K562 (cell line): ENCODE measurements around the gene MYH15. TPM values are rescaled to one million over a fixed set of nuclear protein-coding genes. Genes with fewer than 3 reads are reported as not detected.

Experiments
- ATAC-seq: fragments of 200-7000 bp; cut with Tn5 transposase; 3 replicates; pipeline ENCODE4 v1.9.1; 2020; ENCODE audit warnings: moderate library complexity
- BruUV-seq: library from RNA; stranded (reverse); fragments of 400-500 nt; replicated peaks from 2 replicates; lab custom pipeline; 2021; lab: Mats Ljungman, UMichigan
- CTCF ChIA-PET: fragments of 300-600 bp; formaldehyde crosslinking; extraction: SDS; loops from one replicate; lab custom pipeline; 2021; ENCODE audit warnings: low intra/inter-chr PET ratio; lab: Yijun Ruan, JAX
- POLR2A ChIA-PET: fragments of 300-600, 350-650 bp; sonication (Branson Sonifier 250); formaldehyde crosslinking; extraction: SDS; loops from one replicate; lab custom pipeline; 2021; ENCODE audit warnings: antibody characterized with exemption, inconsistent platforms; lab: Yijun Ruan, JAX
- DNase-seq, 4 experiments: peaks; one replicate each; pipeline versions ENCODE4 v3.0.0 to v3.0.0-alpha.2; 2011 to 2018; ENCODE audit warnings: low spot score in 3 of 4, mixed read lengths in 3 of 4; ENCODE audit errors: extremely low read depth in 1 of 4
- FAIRE-seq: peaks from 2 replicates; lab custom pipeline; 2011; peaks lifted over from hg19 to GRCh38; lab: Jason Lieb, UNC
- H2AFZ ChIP-seq: 2 replicates; pipeline ENCODE4 v1.6.0; 2011; ENCODE audit warnings: low read depth, low read length, control low read depth, inconsistent platforms
- H3K27ac ChIP-seq: fragments of 200-600 bp; 3 replicates; pipeline ENCODE4 v1.8.0; 2011; ENCODE audit warnings: low read depth, mild to moderate bottlenecking, control low read depth, inconsistent platforms, low read length, moderate library complexity, mixed read lengths; ENCODE audit errors: extremely low read depth
- H3K27me3 ChIP-seq, 2 experiments: fragments of 300-600 bp in 1 of 2; 2 replicates in 1 of 2; 3 replicates in 1 of 2; pipeline versions ENCODE4 v1.6.0 to v1.8.0; 2011; ENCODE audit warnings: inconsistent platforms in 2 of 2, low read length in 2 of 2, mild to moderate bottlenecking in 1 of 2, mixed read lengths in 1 of 2, moderate library complexity in 1 of 2; ENCODE audit not compliant: control insufficient read depth in 2 of 2, insufficient read depth in 2 of 2
- H3K36me3 ChIP-seq: fragments of 300-600 bp; 3 replicates; pipeline ENCODE4 v1.8.0; 2011; ENCODE audit warnings: mild to moderate bottlenecking, low read length, inconsistent platforms; ENCODE audit not compliant: control insufficient read depth, insufficient read depth
- H3K4me1 ChIP-seq, 2 experiments: fragments of 200-600 bp in 1 of 2; replicated peaks in 1 of 2; 2 replicates in 1 of 2; 3 replicates in 1 of 2; pipeline versions ENCODE4 v1.5.1 to v1.8.0; 2011; ENCODE audit warnings: inconsistent platforms in 2 of 2, low read length in 2 of 2, mild to moderate bottlenecking in 1 of 2, mixed read lengths in 1 of 2, moderate library complexity in 1 of 2; ENCODE audit not compliant: control insufficient read depth in 2 of 2, insufficient read depth in 2 of 2
- H3K4me2 ChIP-seq: 2 replicates; pipeline ENCODE4 v1.6.1; 2011; ENCODE audit warnings: low read length, control low read depth, inconsistent platforms, mixed read lengths; ENCODE audit not compliant: insufficient read depth
- H3K4me3 ChIP-seq: fragments of 200-600 bp; sonication (generic), shearing (Covaris generic); 2 replicates; pipeline ENCODE4 v1.5.1; 2016; ENCODE audit warnings: control low read depth, inconsistent platforms
- H3K79me2 ChIP-seq: fragments of 200-600 bp; 3 replicates; pipeline ENCODE4 v1.8.0; 2011; ENCODE audit warnings: low read length, inconsistent platforms; ENCODE audit not compliant: control insufficient read depth, insufficient read depth
- H3K9ac ChIP-seq, 2 experiments: 2 replicates each; pipeline versions ENCODE4 v1.6.0 to v1.6.1; 2011; ENCODE audit warnings: low read depth in 2 of 2, low read length in 2 of 2, control low read depth in 1 of 2, inconsistent platforms in 1 of 2, mild to moderate bottlenecking in 1 of 2, mixed read lengths in 1 of 2; ENCODE audit not compliant: insufficient read depth in 1 of 2
- H3K9me1 ChIP-seq: one replicate; pipeline ENCODE4 v1.6.0; 2011; ENCODE audit warnings: inconsistent platforms, mild to moderate bottlenecking, low read length, moderate library complexity; ENCODE audit not compliant: control insufficient read depth, insufficient read depth
- H3K9me3 ChIP-seq: replicated peaks from 2 replicates; pipeline ENCODE4 v1.5.1; 2011; ENCODE audit warnings: low read depth, low read length, inconsistent platforms; ENCODE audit not compliant: control insufficient read depth, insufficient read depth
- H4K20me1 ChIP-seq: replicated peaks from 2 replicates; pipeline ENCODE4 v1.6.1; 2011; ENCODE audit warnings: low read length, inconsistent platforms, mixed read lengths; ENCODE audit not compliant: control insufficient read depth, insufficient read depth
- BACH1 ChIP-seq: fragments of 200-800 bp; sonication (Bioruptor generic); IDR thresholded peaks from 2 replicates; pipeline ENCODE4 v1.6.1; 2016; ENCODE audit warnings: missing genetic modification characterization, missing compliant biosample characterization
- COPS2 ChIP-seq: fragments of 450-650 bp; conservative IDR thresholded peaks from 2 replicates; pipeline ENCODE4 v1.6.1; 2016; ENCODE audit warnings: mild to moderate bottlenecking, moderate library complexity
- GABPB2 ChIP-seq: fragments of 250-450 bp; sonication (Bioruptor Pico); conservative IDR thresholded peaks from 2 replicates; pipeline ENCODE4 v1.5.1; 2021; ENCODE audit warnings: mild to moderate bottlenecking
- JUNB ChIP-seq: fragments of 450-650 bp; formaldehyde crosslinking; conservative IDR thresholded peaks from 2 replicates; pipeline ENCODE4 v1.4.0; 2020; ENCODE audit warnings: mild to moderate bottlenecking
- KAT7 ChIP-seq: sonication (generic); formaldehyde crosslinking; IDR thresholded peaks from 2 replicates; pipeline ENCODE4 v1.8.0; 2022; ENCODE audit warnings: missing genetic modification reagents, mild to moderate bottlenecking, borderline replicate concordance
- MTA2 ChIP-seq: fragments of 450-650 bp; IDR thresholded peaks from 2 replicates; pipeline ENCODE4 v1.6.1; 2016; ENCODE audit warnings: low read depth
- MYC ChIP-seq, 2 experiments: fragments of 250-450 bp in 1 of 2; sonication (Bioruptor Pico) in 1 of 2; IDR thresholded peaks; 2 replicates each; pipeline versions ENCODE4 v1.5.1 to v1.6.1; 2012 to 2021; ENCODE audit warnings: low read depth in 2 of 2, borderline replicate concordance in 1 of 2, improper control_type of control experiment in 1 of 2, low read length in 1 of 2, mild to moderate bottlenecking in 1 of 2, moderate library complexity in 1 of 2
- RBM14 ChIP-seq: fragments of 200-400 bp; formaldehyde crosslinking; IDR thresholded peaks from 2 replicates; pipeline ENCODE4 v1.6.1; 2018; ENCODE audit warnings: low read depth, mild to moderate bottlenecking, low read length, moderate library complexity, borderline replicate concordance; ENCODE audit not compliant: insufficient read depth
- SIN3A ChIP-seq, 2 experiments: fragments of 150-350 bp in 1 of 2; IDR thresholded peaks; 2 replicates each; pipeline ENCODE4 v1.6.1; 2011 to 2016; ENCODE audit warnings: borderline replicate concordance in 2 of 2, low read depth in 2 of 2, low read length in 2 of 2, mild to moderate bottlenecking in 2 of 2, moderate library complexity in 2 of 2; ENCODE audit not compliant: control insufficient read depth in 1 of 2
- ZNF445 ChIP-seq: fragments of 250-450 bp; sonication (Bioruptor Pico); IDR thresholded peaks from 2 replicates; pipeline ENCODE4 v1.4.0; 2020; ENCODE audit warnings: low read depth, mild to moderate bottlenecking, moderate library complexity
- ZNF584 ChIP-seq: fragments of 200-800 bp; sonication (Bioruptor generic); IDR thresholded peaks from 2 replicates; pipeline ENCODE4 v1.6.1; 2016; ENCODE audit warnings: low read depth, mild to moderate bottlenecking, missing genetic modification characterization, missing compliant biosample characterization
- WGBS: fragments of 100-300 bp; shearing (Covaris generic); methylation state at CpG from one replicate; pipeline ENCODE4 v1.1.6; 2016; ENCODE audit warnings: low coverage, mixed read lengths; ENCODE audit not compliant: insufficient coverage; ENCODE audit errors: missing lambda C conversion rate; 5-methylcytosine and 5-hydroxymethylcytosine counted together
- in situ Hi-C: fragments of 300-500 bp; cut with MboI; formaldehyde crosslinking; loops from 4 replicates; pipeline ENCODE4 v1.15.0; 2018; ENCODE audit warnings: inconsistent platforms, mixed read lengths
- intact Hi-C: fragments of 100-400 bp; cut with micrococcal nuclease; formaldehyde crosslinking; loops from 2 replicates; pipeline ENCODE4 v1.14.2; 2022
- polyA plus RNA-seq, 8 experiments: library from polyadenylated mRNA; depleted of rRNA in 4 of 8; stranded (reverse) in 5 of 8; unstranded in 3 of 8; fragments of >200 nt; fragmentation: Nextera tagmentation in 2 of 8; fragmentation: Illumina TruSeq in 1 of 8; extraction: Ambion mirVana in 2 of 8; extraction: Trizol in 1 of 8; gene quantifications; 2 replicates each; pipeline versions ENCODE4 v1.2.1 to v1.2.3, GENCODE V29; 2011 to 2014; ENCODE audit warnings: inconsistent platforms in 1 of 8, missing spikeins in 1 of 8
- total RNA-seq, 7 experiments: library from RNA; depleted of rRNA in 6 of 7; stranded (reverse); fragments of >200 nt in 6 of 7; fragmentation: Illumina TruSeq in 2 of 7; extraction: Trizol in 2 of 7; gene quantifications; 2 replicates each; pipeline versions ENCODE4 v1.2.1 to v1.2.3, GENCODE V29; 2011 to 2021; ENCODE audit warnings: low replicate concordance in 1 of 7
- TF ChIP-seq, protein P1 (sequence below): fragments of 450-650 bp; IDR thresholded peaks from 2 replicates; pipeline ENCODE4 v1.6.1; 2016; ENCODE audit warnings: mild to moderate bottlenecking, moderate library complexity

MYH15 gene
- total and polyA plus RNA-seq, 9 of the 15 experiments (the other 6 are each of a cell fraction or from before 2014, with no cell fraction given): 0.03 to 0.29 (median 0.12) TPM

DNA sequence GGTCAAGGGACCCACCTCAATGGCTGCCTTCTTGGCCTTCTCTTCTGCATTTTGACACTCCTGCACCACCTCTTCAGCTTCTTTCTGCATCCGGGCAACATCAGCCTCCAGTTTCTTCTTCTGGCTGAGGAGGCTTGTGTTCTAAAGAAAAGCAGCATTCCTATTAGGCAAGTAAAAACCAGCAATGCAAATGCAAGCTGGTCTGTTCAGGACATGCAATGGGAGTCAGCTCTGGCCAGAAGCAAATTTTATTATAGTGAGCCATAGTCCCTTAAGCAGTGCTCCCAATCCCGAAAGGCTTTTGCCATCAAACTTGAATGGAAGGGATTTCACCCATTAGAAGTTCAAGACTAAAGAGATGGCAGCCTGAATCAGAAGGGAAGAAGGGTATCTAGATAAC, 116.4 kb downstream of the MYH15 start:
- ChIA-PET CTCF (no interaction called here), POLR2A (interaction anchor here (0.6 kb wide), 1 partner anchor 52 kb away, joined by 3 read pairs; no protein-coding TSS in a partner anchor)
- no peaks in the 10 kb centered on the region for H3K79me2 ChIP-seq
- no peaks in the 10 kb centered on the region; a peak in 2 of 5 replicates for H3K27me3 ChIP-seq
- no peaks in the 10 kb centered on the region for H3K36me3 ChIP-seq
- FAIRE-seq: no peak
- no peak for DNase-seq
- no peaks in the 10 kb centered on the region for H3K9me1 ChIP-seq
- H3K27ac ChIP-seq: no peak overlapping the region
- intact Hi-C loops: no loop called here
- H3K9me3 ChIP-seq: no peaks in the 10 kb centered on the region
- no peak overlapping the region for H3K4me3 ChIP-seq
- H4K20me1 ChIP-seq: no peaks in the 10 kb centered on the region
- no peak overlapping the region for H2AFZ ChIP-seq
- no TSS peak for BruUV-seq
- in situ Hi-C loops: no loop called here
- H3K9ac ChIP-seq: no peak overlapping the region
- H3K4me2 ChIP-seq: no peak overlapping the region
- WGBS: 4% methylated on average over 2 of the region's 2 CpGs
- no peaks in the 10 kb centered on the region for H3K4me1 ChIP-seq
- no peak for ATAC-seq
- TF ChIP-seq, protein P1, sequence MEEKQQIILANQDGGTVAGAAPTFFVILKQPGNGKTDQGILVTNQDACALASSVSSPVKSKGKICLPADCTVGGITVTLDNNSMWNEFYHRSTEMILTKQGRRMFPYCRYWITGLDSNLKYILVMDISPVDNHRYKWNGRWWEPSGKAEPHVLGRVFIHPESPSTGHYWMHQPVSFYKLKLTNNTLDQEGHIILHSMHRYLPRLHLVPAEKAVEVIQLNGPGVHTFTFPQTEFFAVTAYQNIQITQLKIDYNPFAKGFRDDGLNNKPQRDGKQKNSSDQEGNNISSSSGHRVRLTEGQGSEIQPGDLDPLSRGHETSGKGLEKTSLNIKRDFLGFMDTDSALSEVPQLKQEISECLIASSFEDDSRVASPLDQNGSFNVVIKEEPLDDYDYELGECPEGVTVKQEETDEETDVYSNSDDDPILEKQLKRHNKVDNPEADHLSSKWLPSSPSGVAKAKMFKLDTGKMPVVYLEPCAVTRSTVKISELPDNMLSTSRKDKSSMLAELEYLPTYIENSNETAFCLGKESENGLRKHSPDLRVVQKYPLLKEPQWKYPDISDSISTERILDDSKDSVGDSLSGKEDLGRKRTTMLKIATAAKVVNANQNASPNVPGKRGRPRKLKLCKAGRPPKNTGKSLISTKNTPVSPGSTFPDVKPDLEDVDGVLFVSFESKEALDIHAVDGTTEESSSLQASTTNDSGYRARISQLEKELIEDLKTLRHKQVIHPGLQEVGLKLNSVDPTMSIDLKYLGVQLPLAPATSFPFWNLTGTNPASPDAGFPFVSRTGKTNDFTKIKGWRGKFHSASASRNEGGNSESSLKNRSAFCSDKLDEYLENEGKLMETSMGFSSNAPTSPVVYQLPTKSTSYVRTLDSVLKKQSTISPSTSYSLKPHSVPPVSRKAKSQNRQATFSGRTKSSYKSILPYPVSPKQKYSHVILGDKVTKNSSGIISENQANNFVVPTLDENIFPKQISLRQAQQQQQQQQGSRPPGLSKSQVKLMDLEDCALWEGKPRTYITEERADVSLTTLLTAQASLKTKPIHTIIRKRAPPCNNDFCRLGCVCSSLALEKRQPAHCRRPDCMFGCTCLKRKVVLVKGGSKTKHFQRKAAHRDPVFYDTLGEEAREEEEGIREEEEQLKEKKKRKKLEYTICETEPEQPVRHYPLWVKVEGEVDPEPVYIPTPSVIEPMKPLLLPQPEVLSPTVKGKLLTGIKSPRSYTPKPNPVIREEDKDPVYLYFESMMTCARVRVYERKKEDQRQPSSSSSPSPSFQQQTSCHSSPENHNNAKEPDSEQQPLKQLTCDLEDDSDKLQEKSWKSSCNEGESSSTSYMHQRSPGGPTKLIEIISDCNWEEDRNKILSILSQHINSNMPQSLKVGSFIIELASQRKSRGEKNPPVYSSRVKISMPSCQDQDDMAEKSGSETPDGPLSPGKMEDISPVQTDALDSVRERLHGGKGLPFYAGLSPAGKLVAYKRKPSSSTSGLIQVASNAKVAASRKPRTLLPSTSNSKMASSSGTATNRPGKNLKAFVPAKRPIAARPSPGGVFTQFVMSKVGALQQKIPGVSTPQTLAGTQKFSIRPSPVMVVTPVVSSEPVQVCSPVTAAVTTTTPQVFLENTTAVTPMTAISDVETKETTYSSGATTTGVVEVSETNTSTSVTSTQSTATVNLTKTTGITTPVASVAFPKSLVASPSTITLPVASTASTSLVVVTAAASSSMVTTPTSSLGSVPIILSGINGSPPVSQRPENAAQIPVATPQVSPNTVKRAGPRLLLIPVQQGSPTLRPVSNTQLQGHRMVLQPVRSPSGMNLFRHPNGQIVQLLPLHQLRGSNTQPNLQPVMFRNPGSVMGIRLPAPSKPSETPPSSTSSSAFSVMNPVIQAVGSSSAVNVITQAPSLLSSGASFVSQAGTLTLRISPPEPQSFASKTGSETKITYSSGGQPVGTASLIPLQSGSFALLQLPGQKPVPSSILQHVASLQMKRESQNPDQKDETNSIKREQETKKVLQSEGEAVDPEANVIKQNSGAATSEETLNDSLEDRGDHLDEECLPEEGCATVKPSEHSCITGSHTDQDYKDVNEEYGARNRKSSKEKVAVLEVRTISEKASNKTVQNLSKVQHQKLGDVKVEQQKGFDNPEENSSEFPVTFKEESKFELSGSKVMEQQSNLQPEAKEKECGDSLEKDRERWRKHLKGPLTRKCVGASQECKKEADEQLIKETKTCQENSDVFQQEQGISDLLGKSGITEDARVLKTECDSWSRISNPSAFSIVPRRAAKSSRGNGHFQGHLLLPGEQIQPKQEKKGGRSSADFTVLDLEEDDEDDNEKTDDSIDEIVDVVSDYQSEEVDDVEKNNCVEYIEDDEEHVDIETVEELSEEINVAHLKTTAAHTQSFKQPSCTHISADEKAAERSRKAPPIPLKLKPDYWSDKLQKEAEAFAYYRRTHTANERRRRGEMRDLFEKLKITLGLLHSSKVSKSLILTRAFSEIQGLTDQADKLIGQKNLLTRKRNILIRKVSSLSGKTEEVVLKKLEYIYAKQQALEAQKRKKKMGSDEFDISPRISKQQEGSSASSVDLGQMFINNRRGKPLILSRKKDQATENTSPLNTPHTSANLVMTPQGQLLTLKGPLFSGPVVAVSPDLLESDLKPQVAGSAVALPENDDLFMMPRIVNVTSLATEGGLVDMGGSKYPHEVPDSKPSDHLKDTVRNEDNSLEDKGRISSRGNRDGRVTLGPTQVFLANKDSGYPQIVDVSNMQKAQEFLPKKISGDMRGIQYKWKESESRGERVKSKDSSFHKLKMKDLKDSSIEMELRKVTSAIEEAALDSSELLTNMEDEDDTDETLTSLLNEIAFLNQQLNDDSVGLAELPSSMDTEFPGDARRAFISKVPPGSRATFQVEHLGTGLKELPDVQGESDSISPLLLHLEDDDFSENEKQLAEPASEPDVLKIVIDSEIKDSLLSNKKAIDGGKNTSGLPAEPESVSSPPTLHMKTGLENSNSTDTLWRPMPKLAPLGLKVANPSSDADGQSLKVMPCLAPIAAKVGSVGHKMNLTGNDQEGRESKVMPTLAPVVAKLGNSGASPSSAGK: no peak
- TF ChIP-seq RBM14 (no peak), ZNF445 (CRISPR knock-in tag) (no peak), BACH1 (tag) (no peak), JUNB (CRISPR knock-in tag) (no peak), KAT7 (CRISPR knock-in tag) (no peak), ZNF584 (CRISPR knock-in tag) (no peak), SIN3A (IDR thresholded peaks at IDR 0.05; ENCODE audit: borderline replicate concordance in 2 of 2, control insufficient read depth in 1 of 2, low read depth in 2 of 2, low read length in 2 of 2) (no peak), MTA2 (no peak), GABPB2 (CRISPR knock-in tag) (no peak), COPS2 (no peak), MYC (IDR thresholded peaks at IDR 0.05; ENCODE audit: low read depth, low read length) (no peak), MYC (CRISPR knock-in tag; IDR thresholded peaks at IDR 0.05; ENCODE audit: borderline replicate concordance, low read depth) (no peak)
